Coronary artery (tissue), 2 donors: ENCODE measurements around the gene AGBL4.

Source experiments
- DNase-seq: peaks from one replicate; pipeline ENCODE4 v3.0.0-alpha.2; 2017; ENCODE audit warnings: low spot score
- H3K27ac ChIP-seq, 2 donors: fragments of 200-600 bp; sonication (generic); one replicate each; pipeline ENCODE4 v1.5.1; 2016 to 2019
- H3K4me3 ChIP-seq: fragments of 200-600 bp; sonication (generic); 2 replicates; pipeline ENCODE4 v1.5.1; 2016; ENCODE audit warnings: mild to moderate bottlenecking, moderate library complexity
- CTCF ChIP-seq: fragments of 200-600 bp; sonication (generic); IDR thresholded peaks from one replicate; pipeline ENCODE4 v1.5.1; 2019; ENCODE audit warnings: antibody characterized with exemption

AGBL4 gene

GRCh38 chr1:49544615-49545014 lies 479.1 kb downstream of the AGBL4 start:
- TF ChIP-seq CTCF, result no peak
- Histone ChIP-seq H3K27ac (no peak overlapping the region), H3K4me3 (no peak overlapping the region)
- DNase-seq, result no peak

GRCh38 chr1:49541096-49541752 lies 482.5 kb downstream of the AGBL4 start:
- Histone ChIP-seq H3K4me3 (no peak overlapping the region), H3K27ac (no peak overlapping the region)
- DNase-seq, result no peak
- TF ChIP-seq CTCF, result no peak

- no peak overlapping the region for H3K4me3 ChIP-seq
- no peak overlapping the region for H3K27ac ChIP-seq
- no peak for DNase-seq
- no peak for TF ChIP-seq CTCF
These were observed 496.0 kb downstream of the AGBL4 start for GRCh38 chr1:49527606-49528305.

GRCh38 chr1:49526672-49527071 lies 497.1 kb downstream of the AGBL4 start:
- Histone ChIP-seq H3K27ac (no peak overlapping the region), H3K4me3 (no peak overlapping the region)
- DNase-seq, result no peak
- TF ChIP-seq CTCF, result no peak

GRCh38 chr1:49523764-49524163 lies 500.0 kb downstream of the AGBL4 start:
- TF ChIP-seq CTCF, result no peak
- Histone ChIP-seq H3K27ac (no peak overlapping the region), H3K4me3 (no peak overlapping the region)
- no peak for DNase-seq

- Histone ChIP-seq H3K27ac (no peak overlapping the region), H3K4me3 (no peak overlapping the region)
- no peak for TF ChIP-seq CTCF
- no peak for DNase-seq
These were observed 556.8 kb downstream of the AGBL4 start for GRCh38 chr1:49466961-49467360.
